ENCODE data around the gene CRB1. TPM values are rescaled to one million over a fixed set of nuclear protein-coding genes. Genes with fewer than 3 reads are reported as not detected.

CRB1 gene
- total RNA-seq, result under 1 TPM in 1 of 3 donors, not detected in 2; 0.51 TPM
- long read RNA-seq, donor 1, result 0 reads
- long read RNA-seq, donor 2, result 0 reads

DNA sequence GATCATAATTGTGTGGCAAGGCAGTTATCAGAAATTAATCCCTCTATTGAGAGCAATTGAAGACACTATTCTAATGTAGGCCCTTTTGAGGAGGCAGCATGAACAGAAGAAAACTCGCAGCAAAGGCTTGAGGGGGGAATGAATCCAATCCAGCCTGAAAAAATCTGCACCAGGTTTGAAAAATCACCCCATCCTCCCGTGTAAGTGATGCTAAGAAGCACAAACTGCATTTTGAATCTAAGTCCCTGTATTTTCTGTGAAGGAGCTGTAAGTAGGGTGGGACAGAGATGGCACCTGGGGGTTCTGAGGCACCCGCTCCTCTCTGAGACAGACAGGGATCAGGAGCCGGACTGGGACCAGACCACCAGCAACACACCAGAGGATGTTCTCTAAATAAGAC is at the start of gene CRB1:
Gene CRB1 (plus strand): TSS at position 241 of the 400 bp plus-strand sequence. CDS start 161 bp downstream, outside the sequence.
- intact Hi-C loops (cut with DNase I, micrococcal nuclease), result no loop called here
- Histone ChIP-seq H3K4me1 (ENCODE audit: low read depth) (no peaks in the 10 kb centered on the region), H3K36me3 (ENCODE audit: low read depth) (no peaks in the 10 kb centered on the region), H3K9me3 (no peaks in the 10 kb centered on the region), H3K4me3 (no peak within 1 kb of the TSS)
- DNase-seq (no peak), ATAC-seq (no peak)
- TF ChIP-seq, protein P1, sequence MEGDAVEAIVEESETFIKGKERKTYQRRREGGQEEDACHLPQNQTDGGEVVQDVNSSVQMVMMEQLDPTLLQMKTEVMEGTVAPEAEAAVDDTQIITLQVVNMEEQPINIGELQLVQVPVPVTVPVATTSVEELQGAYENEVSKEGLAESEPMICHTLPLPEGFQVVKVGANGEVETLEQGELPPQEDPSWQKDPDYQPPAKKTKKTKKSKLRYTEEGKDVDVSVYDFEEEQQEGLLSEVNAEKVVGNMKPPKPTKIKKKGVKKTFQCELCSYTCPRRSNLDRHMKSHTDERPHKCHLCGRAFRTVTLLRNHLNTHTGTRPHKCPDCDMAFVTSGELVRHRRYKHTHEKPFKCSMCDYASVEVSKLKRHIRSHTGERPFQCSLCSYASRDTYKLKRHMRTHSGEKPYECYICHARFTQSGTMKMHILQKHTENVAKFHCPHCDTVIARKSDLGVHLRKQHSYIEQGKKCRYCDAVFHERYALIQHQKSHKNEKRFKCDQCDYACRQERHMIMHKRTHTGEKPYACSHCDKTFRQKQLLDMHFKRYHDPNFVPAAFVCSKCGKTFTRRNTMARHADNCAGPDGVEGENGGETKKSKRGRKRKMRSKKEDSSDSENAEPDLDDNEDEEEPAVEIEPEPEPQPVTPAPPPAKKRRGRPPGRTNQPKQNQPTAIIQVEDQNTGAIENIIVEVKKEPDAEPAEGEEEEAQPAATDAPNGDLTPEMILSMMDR (IDR thresholded peaks at IDR 0.05), result no peak

DNA sequence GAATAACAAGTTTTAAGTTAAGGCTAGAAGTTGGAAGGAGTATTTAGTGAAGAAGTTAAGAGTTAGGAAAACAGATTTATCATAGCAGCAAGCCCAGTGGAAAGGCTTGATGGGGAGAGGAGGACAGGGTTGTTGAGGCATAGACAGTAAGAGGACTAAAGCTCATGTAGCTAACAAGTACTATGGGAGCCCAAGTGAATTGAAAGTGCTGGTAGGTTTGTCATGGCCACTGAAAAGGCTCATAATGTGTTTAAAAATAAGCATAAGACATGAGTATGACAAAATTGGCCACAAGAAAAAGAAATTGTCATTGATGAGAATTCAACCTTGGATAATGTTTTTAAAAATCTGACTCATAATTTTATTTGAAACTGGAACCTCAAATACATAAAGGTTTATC is 49.2 kb upstream of the CRB1 start:
- TF ChIP-seq, protein P1 (IDR thresholded peaks at IDR 0.05), result no peak
- intact Hi-C loops (cut with DNase I, micrococcal nuclease), result no loop called here
- ATAC-seq, result no peak
- H3K4me3 ChIP-seq, result no peak overlapping the region
- H3K36me3 ChIP-seq (ENCODE audit: low read depth), result no peaks in the 10 kb centered on the region
- no peak for DNase-seq
- H3K4me1 ChIP-seq (ENCODE audit: low read depth), result no peaks in the 10 kb centered on the region
- H3K9me3 ChIP-seq, result no peaks in the 10 kb centered on the region

DNA sequence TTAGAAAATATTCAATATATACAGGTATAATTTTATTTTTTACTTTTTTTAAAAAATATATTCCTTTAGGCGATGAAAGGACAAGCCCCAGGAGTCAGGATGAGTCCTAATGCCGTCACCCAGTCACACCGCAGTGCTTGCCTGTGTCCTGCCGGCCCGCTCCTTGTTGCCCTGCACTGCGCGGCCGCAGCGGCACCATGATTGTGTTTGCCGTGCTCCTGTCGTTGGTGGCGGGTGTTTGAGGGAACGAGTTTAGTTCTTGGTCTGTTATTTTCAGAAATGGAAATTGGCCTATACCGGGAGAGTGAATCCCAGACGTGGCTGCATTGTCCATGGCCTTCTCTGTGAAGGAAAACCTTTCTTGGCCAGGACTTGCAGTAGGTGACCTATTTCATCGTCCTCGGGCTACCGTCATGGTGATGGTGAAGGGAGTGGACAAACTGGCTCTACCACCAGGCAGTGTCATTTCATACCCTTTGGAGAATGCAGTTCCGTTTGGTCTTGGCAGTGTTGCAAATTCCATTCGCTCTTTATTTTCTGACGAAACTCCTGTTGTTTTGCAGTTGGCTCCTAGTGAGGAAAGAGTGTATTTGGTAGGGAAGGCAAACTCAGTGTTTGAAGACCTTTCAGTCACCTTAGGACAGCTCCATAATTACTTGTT is 45.9 kb upstream of the CRB1 start:
- Histone ChIP-seq H3K4me3 (no peak overlapping the region), H3K9me3 (no peaks in the 10 kb centered on the region), H3K36me3 (ENCODE audit: low read depth) (no peaks in the 10 kb centered on the region), H3K4me1 (ENCODE audit: low read depth) (no peaks in the 10 kb centered on the region)
- intact Hi-C loops (cut with DNase I, micrococcal nuclease), result no loop called here
- DNase-seq (no peak), ATAC-seq (no peak)
- TF ChIP-seq, protein P1 (IDR thresholded peaks at IDR 0.05), result no peak

DNA sequence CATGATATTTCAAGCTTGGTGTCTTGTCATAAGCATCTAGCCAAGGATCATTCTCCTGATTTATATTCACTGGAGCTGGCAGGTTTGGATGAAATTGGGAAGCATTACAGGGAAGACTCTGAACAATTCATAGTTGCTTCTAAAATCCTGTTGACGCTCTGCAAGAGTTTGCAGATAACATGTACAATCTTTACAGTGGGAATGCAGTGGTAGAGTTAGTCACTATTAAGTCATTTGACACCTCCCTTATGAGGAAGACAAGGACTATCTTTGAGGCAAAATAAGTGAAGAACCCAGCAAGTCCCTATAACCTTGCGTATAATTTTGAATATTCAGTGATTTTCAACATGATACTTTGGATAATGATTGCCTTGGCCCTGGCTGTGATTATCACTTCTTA is 45.3 kb upstream of the CRB1 start:
- H3K4me3 ChIP-seq, result no peak overlapping the region
- TF ChIP-seq, protein P1 (IDR thresholded peaks at IDR 0.05), result no peak
- intact Hi-C loops (cut with DNase I, micrococcal nuclease), result no loop called here
- no peaks in the 10 kb centered on the region for H3K4me1 ChIP-seq (ENCODE audit: low read depth)
- H3K9me3 ChIP-seq, result no peaks in the 10 kb centered on the region
- no peak for ATAC-seq
- DNase-seq, result no peak
- H3K36me3 ChIP-seq (ENCODE audit: low read depth), result no peaks in the 10 kb centered on the region

DNA sequence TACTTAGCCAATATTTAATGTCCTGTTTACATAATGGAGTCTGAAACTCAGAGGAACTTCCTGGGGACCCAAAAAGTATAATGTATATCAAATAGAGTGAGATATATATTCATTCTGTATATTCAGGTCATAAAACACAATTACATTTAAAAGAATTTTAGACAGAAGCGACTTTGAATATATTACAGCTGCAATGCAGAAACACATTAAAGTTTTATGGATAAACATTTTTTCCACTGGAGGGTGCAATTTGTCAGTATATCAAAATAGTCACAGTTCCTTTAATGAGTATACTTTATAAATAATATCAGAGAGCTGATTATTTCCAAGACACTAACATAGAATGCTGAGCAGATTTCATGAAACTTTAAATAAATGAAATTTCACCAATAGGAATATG is 43.9 kb upstream of the CRB1 start:
- no peak for ATAC-seq
- TF ChIP-seq, protein P1 (IDR thresholded peaks at IDR 0.05), result no peak
- intact Hi-C loops (cut with DNase I, micrococcal nuclease), result no loop called here
- Histone ChIP-seq H3K9me3 (no peaks in the 10 kb centered on the region), H3K4me3 (no peak overlapping the region), H3K4me1 (ENCODE audit: low read depth) (no peaks in the 10 kb centered on the region), H3K36me3 (ENCODE audit: low read depth) (no peaks in the 10 kb centered on the region)
- no peak for DNase-seq

All from mucosa of descending colon (tissue), 3 donors.